Stomach (tissue), 19 donors: Measurements from ENCODE around the gene ASB8. TPM values are rescaled to one million over a fixed set of nuclear protein-coding genes. Genes with fewer than 3 reads are reported as not detected.
A peak's percentile ranks its signal among the peaks of the same experiment; 100 is the strongest.

Experiments used
- DNase-seq, 2 donors: peaks; one replicate each; pipeline versions ENCODE4 v3.0.0 to v3.0.0-alpha.2; 2013 to 2019
- H3K27ac ChIP-seq, 5 donors: fragments of 200-600 bp in 4 of 5; sonication (generic) in 4 of 5; one replicate each; pipeline ENCODE4 v1.5.1; 2013 to 2019; ENCODE audit warnings: mild to moderate bottlenecking in 1 of 5, moderate library complexity in 1 of 5
- H3K27me3 ChIP-seq, 3 donors: fragments of 200-600 bp; sonication (generic); one replicate each; pipeline ENCODE4 v1.5.1; 2017 to 2019; ENCODE audit warnings: mixed run types in 1 of 3
- H3K36me3 ChIP-seq, 4 donors: fragments of 200-600 bp; sonication (generic); 1 replicate in 3 of 4; 2 replicates in 1 of 4; pipeline ENCODE4 v1.5.1; 2016 to 2019
- H3K4me1 ChIP-seq, 4 donors: fragments of 200-600 bp; sonication (generic); one replicate each; pipeline ENCODE4 v1.5.1; 2016 to 2019
- H3K4me3 ChIP-seq, 4 donors: fragments of 200-600 bp; sonication (generic) in 3 of 4; one replicate each; pipeline ENCODE4 v1.5.1; 2016 to 2019; ENCODE audit warnings: mild to moderate bottlenecking in 1 of 4
- H3K9me3 ChIP-seq, 4 donors: fragments of 200-600 bp; sonication (generic); one replicate each; pipeline ENCODE4 v1.5.1; 2016 to 2019
- EP300 ChIP-seq: sonication (generic); formaldehyde crosslinking; IDR thresholded peaks from one replicate; pipeline ENCODE4 v1.6.1; 2017; ENCODE audit warnings: antibody characterized with exemption
- POLR2A ChIP-seq, 4 donors: fragments of 450-650 bp; IDR thresholded peaks; one replicate each; pipeline ENCODE4 v1.6.1; 2016; ENCODE audit warnings: antibody characterized with exemption in 4 of 4, control low read depth in 2 of 4, mild to moderate bottlenecking in 1 of 4, moderate library complexity in 1 of 4
- POLR2AphosphoS5 ChIP-seq, 3 donors: sonication (generic); formaldehyde crosslinking; IDR thresholded peaks; one replicate each; pipeline ENCODE4 v1.6.1; 2016; ENCODE audit warnings: antibody characterized with exemption in 3 of 3
- WGBS, 5 donors: extraction: QIAGEN DNeasy Blood & Tissue Kit in 3 of 5; methylation state at CpG; one replicate each; pipeline versions ENCODE4 v1.1.5 to v1.1.7; 2013 to 2018; 5-methylcytosine and 5-hydroxymethylcytosine counted together
- intact Hi-C: fragments of 100-400 bp; cut with DNase I; formaldehyde crosslinking; loops from one replicate; pipeline ENCODE4 v1.15.1; 2023; ENCODE audit warnings: low total_unique reads
- long read RNA-seq, 10 donors: transcript quantifications; one replicate each; lab custom pipeline, GENCODE V29; 2026
- polyA plus RNA-seq, 3 donors: library from polyadenylated mRNA; stranded (reverse); fragments of 200-250 nt; gene quantifications; one replicate each; pipeline ENCODE4 v1.2.3, GENCODE V29; 2013
- total RNA-seq, 5 donors: library from RNA; depleted of rRNA; stranded (reverse); fragments of >200 nt; gene quantifications; one replicate each; pipeline versions ENCODE4 v1.1.0 to v1.2.3, GENCODE V29; 2014 to 2016
- TF ChIP-seq, protein P1 (sequence below), 7 experiments: fragments of 450-650 bp in 4 of 7; fragments of 200-600 bp in 3 of 7; sonication (generic) in 3 of 7; IDR thresholded peaks; one replicate each; pipeline ENCODE4 v1.5.1; 2016 to 2019; ENCODE audit warnings: antibody characterized with exemption in 7 of 7, control low read depth in 2 of 7, mild to moderate bottlenecking in 1 of 7
- donor health status: healthy with polysubstance abuse.
- donor health status: Bipolar disorder and iron deficiency.
- donor health status: healthy.

ASB8 gene, protein sequence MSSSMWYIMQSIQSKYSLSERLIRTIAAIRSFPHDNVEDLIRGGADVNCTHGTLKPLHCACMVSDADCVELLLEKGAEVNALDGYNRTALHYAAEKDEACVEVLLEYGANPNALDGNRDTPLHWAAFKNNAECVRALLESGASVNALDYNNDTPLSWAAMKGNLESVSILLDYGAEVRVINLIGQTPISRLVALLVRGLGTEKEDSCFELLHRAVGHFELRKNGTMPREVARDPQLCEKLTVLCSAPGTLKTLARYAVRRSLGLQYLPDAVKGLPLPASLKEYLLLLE
- total RNA-seq = 10 to 100 TPM in 3 of 5 donors, 1 to 10 TPM in 2; 4.3 to 47.2 (median 19.2) TPM
- 10 to 100 TPM; 12.1 to 29.8 (median 15.8) TPM for polyA plus RNA-seq
- long read RNA-seq, donor 1, partial matches to known transcripts = 0 of 1 reads
- long read RNA-seq, donor 1, other reads (novel, unspliced or antisense) = 0 of 1 reads
- long read RNA-seq, donor 2, transcript ASB8-201 (4 exons, 2,615 nt) = major isoform, 6 of 8 reads
- long read RNA-seq, donor 2, partial matches to known transcripts = 0 of 8 reads
- long read RNA-seq, donor 2, other reads (novel, unspliced or antisense) = 0 of 8 reads
- long read RNA-seq, donor 3, partial matches to known transcripts = 0 of 4 reads
- long read RNA-seq, donor 3, other reads (novel, unspliced or antisense) = 0 of 4 reads
- long read RNA-seq, donor 4 = 0 reads
- long read RNA-seq, donor 5, transcript ASB8-201 (4 exons, 2,615 nt) = major isoform, 10 of 11 reads
- long read RNA-seq, donor 5, partial matches to known transcripts = 0 of 11 reads
- long read RNA-seq, donor 5, other reads (novel, unspliced or antisense) = 0 of 11 reads
- long read RNA-seq, donor 6, transcript ASB8-201 (4 exons, 2,615 nt) = major isoform, 10 of 15 reads
- long read RNA-seq, donor 6, partial matches to known transcripts = 0 of 15 reads
- long read RNA-seq, donor 6, other reads (novel, unspliced or antisense) = 0 of 15 reads
- long read RNA-seq, donor 7, transcript ASB8-201 (4 exons, 2,615 nt) = major isoform, 13 of 15 reads
- long read RNA-seq, donor 7, partial matches to known transcripts = 0 of 15 reads
- long read RNA-seq, donor 7, other reads (novel, unspliced or antisense) = 0 of 15 reads
- long read RNA-seq, donor 8, transcript ASB8-201 (4 exons, 2,615 nt) = major isoform, 5 of 6 reads
- long read RNA-seq, donor 8, partial matches to known transcripts = 0 of 6 reads
- long read RNA-seq, donor 8, other reads (novel, unspliced or antisense) = 0 of 6 reads
- long read RNA-seq, donor 9, partial matches to known transcripts = 0 of 3 reads
- long read RNA-seq, donor 9, other reads (novel, unspliced or antisense) = 0 of 3 reads
- long read RNA-seq, donor 10, partial matches to known transcripts = 0 of 2 reads
- long read RNA-seq, donor 10, other reads (novel, unspliced or antisense) = 0 of 2 reads

- Histone ChIP-seq H3K4me3 (peak within 1 kb of the TSS; percentile 72 to 97 (median 80)), H3K27me3 (no peaks in the 10 kb centered on the region), H3K4me1 (peaks cover 5 to 38% (median 24%) of the 10 kb centered on the region in 4 donors), H3K27ac (peak within 1 kb of the TSS; percentile 81 to 91 (median 84)), H3K36me3 (peaks cover 0 to 15% (median 13%) of the 10 kb centered on the region in 4 donors), H3K9me3 (no peaks in the 10 kb centered on the region)
- no peak for TF ChIP-seq EP300
- peak; percentile 66 to 93 (median 83) for TF ChIP-seq POLR2AphosphoS5 (IDR thresholded peaks at IDR 0.05)
- TF ChIP-seq POLR2A (IDR thresholded peaks at IDR 0.05) = no peak
- TF ChIP-seq, protein P1, sequence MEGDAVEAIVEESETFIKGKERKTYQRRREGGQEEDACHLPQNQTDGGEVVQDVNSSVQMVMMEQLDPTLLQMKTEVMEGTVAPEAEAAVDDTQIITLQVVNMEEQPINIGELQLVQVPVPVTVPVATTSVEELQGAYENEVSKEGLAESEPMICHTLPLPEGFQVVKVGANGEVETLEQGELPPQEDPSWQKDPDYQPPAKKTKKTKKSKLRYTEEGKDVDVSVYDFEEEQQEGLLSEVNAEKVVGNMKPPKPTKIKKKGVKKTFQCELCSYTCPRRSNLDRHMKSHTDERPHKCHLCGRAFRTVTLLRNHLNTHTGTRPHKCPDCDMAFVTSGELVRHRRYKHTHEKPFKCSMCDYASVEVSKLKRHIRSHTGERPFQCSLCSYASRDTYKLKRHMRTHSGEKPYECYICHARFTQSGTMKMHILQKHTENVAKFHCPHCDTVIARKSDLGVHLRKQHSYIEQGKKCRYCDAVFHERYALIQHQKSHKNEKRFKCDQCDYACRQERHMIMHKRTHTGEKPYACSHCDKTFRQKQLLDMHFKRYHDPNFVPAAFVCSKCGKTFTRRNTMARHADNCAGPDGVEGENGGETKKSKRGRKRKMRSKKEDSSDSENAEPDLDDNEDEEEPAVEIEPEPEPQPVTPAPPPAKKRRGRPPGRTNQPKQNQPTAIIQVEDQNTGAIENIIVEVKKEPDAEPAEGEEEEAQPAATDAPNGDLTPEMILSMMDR (IDR thresholded peaks at IDR 0.05) = peak in 5 of 7 experiments; percentile 25 to 64 (median 43)
- 0 to 1% (median 0%) methylated on average over 34 to 56 of the region's 56 CpGs for WGBS, 5 donors
- peak; percentile 99 to 100 for DNase-seq
- intact Hi-C loops = no loop called here
These were observed at the start of gene ASB8 for GRCh38 chr12:48157018-48157888. Gene ASB8, minus strand, starts transcription at chr12:48157515. Its CDS starts 4,019 bp downstream, at chr12:48153496.

- TF ChIP-seq EP300 (no peak), POLR2A (IDR thresholded peaks at IDR 0.05) (no peak), POLR2AphosphoS5 (IDR thresholded peaks at IDR 0.05) (no peak)
- TF ChIP-seq, protein P1 (IDR thresholded peaks at IDR 0.05) = no peak
- Histone ChIP-seq H3K9me3 (peaks cover 21 to 54% (median 37%) of the 10 kb centered on the region in 4 donors), H3K4me1 (peaks cover 4 to 24% (median 14%) of the 10 kb centered on the region in 4 donors), H3K36me3 (peaks cover 0 to 21% (median 4%) of the 10 kb centered on the region in 4 donors), H3K27me3 (no peaks in the 10 kb centered on the region), H3K27ac (no peak within 1 kb of the TSS), H3K4me3 (no peak within 1 kb of the TSS)
- intact Hi-C loops = no loop called here
- DNase-seq = no peak
- 80 to 88% (median 85%) methylated on average over 4 of the region's 4 CpGs for WGBS, 5 donors
These were observed 45.9 kb upstream of the ASB8 start, which contains the start of gene OR10AD1 for GRCh38 chr12:48203192-48203591. Gene OR10AD1, minus strand, starts transcription at chr12:48203292. Its CDS starts 0 bp downstream, at chr12:48203292.

GRCh38 chr12:48202766-48203165 lies 45.5 kb upstream of the ASB8 start:
- H3K36me3 ChIP-seq = peaks cover 0 to 21% (median 4%) of the 10 kb centered on the region in 4 donors
- peaks cover 18 to 51% (median 35%) of the 10 kb centered on the region in 4 donors for H3K9me3 ChIP-seq
- peaks cover 4 to 24% (median 14%) of the 10 kb centered on the region in 4 donors for H3K4me1 ChIP-seq
- no peak for DNase-seq
- no peak overlapping the region for H3K27ac ChIP-seq
- WGBS, 5 donors = 89 to 94% (median 92%) methylated on average over 8 of the region's 8 CpGs
- TF ChIP-seq EP300 = no peak
- TF ChIP-seq, protein P1 (IDR thresholded peaks at IDR 0.05) = no peak
- no peak for TF ChIP-seq POLR2A (IDR thresholded peaks at IDR 0.05)
- TF ChIP-seq POLR2AphosphoS5 (IDR thresholded peaks at IDR 0.05) = no peak
- H3K4me3 ChIP-seq = no peak overlapping the region
- H3K27me3 ChIP-seq = no peaks in the 10 kb centered on the region
- intact Hi-C loops = no loop called here
